IPS-11a (cell line): ENCODE data around the gene LRRC56.

ENCODE experiments used
- H3K4me3 ChIP-seq: one replicate; pipeline ENCODE4 v1.5.1; 2013; ENCODE audit warnings: low read depth, low read length, control low read depth

The LRRC56 gene

GRCh38 chr11:537622-538430, 499 bp downstream of the LRRC56 start:
- peak overlapping the region; percentile 14 for H3K4me3 ChIP-seq

GRCh38 chr11:538431-539051, 1.2 kb downstream of the LRRC56 start:
- H3K4me3 ChIP-seq = no peak overlapping the region

DNA sequence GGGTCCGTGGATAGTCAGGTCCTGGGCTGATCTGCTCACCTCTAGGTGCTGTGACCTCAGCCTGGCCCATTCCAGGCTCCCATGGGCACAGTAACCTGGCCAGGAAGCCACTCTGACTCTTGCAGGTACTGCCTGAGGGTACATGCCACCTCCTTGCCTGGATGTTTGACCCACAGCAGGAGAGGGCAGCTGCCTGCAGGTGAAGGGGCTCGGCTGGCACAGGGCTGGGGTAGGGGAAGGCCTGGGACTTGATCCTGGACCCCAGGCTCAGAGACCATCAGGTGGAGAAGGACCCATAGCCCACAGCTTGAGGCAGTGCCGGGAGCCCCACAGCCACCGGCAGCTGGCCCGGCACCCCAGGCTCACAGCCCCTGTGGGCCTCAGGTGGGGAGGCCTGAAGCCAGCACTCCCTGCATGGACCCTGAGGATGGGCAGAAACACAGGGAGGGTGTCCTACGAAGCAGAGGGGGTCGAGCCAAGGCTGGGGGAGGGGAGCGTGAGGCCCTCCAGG, 2.7 kb downstream of the LRRC56 start:
- H3K4me3 ChIP-seq = no peak overlapping the region

DNA sequence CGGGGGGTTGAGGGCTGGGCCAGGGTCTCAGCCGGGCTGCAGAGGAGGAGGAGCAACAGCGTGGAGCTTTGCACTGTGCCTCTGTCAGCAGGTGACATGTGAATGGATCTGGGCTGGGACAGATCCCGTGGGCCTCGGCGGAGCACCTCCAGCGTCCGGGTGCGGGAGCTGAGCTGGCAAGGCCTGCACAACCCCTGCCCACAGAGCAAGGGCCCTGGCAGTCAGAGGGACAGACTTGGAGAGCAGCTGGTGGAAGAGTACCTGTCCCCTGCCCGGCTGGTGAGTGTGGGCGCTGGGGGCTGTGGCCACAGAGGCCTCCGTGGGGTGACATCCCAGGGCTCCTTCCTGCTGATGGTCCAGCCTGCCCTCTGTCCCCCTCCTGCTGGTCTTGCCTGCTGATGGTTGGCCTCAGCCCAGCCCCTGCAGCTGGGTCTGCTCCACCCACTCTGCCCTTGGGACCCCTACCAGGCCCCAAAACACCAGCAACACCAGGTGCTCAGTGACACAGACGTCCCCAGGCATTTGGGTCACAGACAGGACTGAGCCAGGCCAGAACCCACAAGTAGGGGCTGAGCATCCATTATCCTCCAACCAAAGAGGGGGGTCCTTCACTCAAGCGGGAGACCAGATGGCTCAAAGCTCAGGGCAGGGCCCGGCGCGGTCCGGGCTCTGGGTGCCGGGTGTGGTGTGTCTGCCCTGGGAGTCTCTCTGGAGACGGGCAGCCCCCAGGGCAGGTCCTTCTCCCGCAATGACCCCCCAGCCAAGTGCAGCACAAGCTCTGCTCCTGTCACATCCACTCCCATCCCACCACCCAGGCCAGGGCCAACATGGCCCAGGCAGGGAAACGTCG, 3.5 kb downstream of the LRRC56 start:
- no peak overlapping the region for H3K4me3 ChIP-seq

GRCh38 chr11:541433-541885, 4.1 kb downstream of the LRRC56 start:
- H3K4me3 ChIP-seq = no peak overlapping the region

DNA sequence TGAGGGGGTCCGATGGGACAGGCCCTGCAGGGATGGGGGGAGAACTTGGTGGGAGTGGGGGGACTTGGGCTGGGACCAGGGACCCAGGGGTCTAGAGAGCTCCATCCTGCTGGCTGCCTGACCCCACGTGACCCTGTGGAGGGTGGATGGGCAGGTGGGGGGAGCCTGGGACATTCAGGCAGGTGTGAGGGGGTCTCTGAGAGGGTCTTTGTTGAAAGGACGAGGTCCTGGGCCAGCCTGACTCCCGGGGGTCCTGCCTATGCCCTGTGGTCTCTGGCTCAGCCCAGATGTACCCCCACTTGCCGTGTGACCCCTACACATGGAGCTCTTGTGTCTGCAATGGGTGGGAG, 7.5 kb downstream of the LRRC56 start:
- H3K4me3 ChIP-seq = no peak overlapping the region

DNA sequence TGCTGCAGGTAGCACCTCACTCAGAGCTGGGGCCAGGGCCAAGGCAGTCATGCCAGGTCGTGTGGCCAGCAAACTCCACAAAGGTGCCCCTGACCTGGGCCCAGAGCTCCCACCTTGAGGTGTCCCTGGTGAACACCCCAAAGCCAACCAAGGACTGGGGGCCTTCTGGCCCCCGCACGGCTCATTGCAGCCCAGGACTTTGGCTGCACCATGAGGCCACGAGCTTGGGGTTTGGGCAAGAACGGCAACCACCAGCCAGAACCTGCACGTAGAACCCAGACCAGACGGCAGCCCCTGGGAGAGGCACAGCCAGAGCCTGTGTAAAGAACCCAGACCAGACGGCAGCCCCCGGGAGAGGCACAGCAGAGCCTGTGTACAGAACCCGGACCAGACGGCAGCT, 7.8 kb downstream of the LRRC56 start:
- no peak overlapping the region for H3K4me3 ChIP-seq

- no peak overlapping the region for H3K4me3 ChIP-seq
These were observed 11.6 kb downstream of the LRRC56 start for GRCh38 chr11:548700-549603.

DNA sequence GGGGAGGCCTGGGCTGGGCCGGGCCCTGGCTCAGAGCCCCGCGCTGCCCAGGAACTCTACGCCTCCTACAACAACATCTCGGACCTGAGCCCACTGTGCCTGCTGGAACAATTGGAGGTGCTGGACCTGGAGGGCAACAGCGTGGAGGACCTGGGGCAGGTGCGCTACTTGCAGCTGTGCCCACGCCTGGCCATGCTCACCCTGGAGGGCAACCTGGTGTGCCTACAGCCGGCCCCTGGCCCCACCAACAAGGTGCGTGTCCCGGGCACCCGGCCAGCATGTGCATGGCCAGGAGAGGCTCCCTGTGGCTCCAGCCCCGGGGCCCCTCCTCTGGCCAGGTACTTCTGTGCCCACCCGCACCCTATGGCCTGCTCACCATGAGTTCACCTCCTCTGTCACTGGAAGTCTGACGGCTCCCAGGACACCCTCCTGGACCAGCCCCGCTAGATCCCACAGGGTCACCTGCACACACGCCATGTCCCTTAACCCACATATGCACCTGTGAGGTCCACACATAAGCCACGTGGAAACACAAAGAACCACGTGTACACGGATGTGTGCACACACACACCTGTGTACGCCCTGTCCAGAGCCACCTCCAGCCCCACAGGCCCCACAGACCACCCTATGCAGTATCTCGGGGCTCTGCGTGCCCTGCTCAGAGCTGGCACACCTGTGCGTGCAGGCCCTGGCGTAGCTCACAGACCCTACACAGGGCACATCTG, 12.9 kb downstream of the LRRC56 start:
- no peak overlapping the region for H3K4me3 ChIP-seq

GRCh38 chr11:550746-551085, 13.4 kb downstream of the LRRC56 start:
- no peak overlapping the region for H3K4me3 ChIP-seq

DNA sequence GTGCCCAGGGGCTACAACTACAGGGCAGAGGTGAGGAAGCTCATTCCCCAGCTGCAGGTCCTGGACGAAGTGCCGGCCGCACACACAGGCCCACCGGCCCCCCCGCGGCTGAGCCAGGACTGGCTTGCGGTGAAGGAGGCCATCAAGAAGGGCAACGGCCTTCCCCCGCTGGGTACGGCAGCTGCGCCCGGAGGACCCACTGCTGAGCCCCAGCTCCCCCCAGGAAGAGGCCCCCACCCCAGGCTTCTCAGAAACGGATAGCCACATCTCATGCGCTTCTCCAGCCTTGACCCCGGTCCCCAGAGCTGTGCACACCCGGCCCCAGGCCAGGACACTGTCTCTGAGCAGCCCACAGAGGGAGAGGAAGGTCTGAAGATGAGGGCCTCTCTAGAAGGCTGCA, 13.8 kb downstream of the LRRC56 start:
- no peak overlapping the region for H3K4me3 ChIP-seq

GRCh38 chr11:551596-551995, 14.3 kb downstream of the LRRC56 start:
- no peak overlapping the region for H3K4me3 ChIP-seq

GRCh38 chr11:553083-553987, 16.0 kb downstream of the LRRC56 start:
- H3K4me3 ChIP-seq = no peak overlapping the region

- H3K4me3 ChIP-seq = no peak overlapping the region
These were observed 16.6 kb downstream of the LRRC56 start for GRCh38 chr11:553988-554340.

- peak overlapping the region; percentile 20 for H3K4me3 ChIP-seq
These were observed 17.3 kb downstream of the LRRC56 start for GRCh38 chr11:554428-555226.

DNA sequence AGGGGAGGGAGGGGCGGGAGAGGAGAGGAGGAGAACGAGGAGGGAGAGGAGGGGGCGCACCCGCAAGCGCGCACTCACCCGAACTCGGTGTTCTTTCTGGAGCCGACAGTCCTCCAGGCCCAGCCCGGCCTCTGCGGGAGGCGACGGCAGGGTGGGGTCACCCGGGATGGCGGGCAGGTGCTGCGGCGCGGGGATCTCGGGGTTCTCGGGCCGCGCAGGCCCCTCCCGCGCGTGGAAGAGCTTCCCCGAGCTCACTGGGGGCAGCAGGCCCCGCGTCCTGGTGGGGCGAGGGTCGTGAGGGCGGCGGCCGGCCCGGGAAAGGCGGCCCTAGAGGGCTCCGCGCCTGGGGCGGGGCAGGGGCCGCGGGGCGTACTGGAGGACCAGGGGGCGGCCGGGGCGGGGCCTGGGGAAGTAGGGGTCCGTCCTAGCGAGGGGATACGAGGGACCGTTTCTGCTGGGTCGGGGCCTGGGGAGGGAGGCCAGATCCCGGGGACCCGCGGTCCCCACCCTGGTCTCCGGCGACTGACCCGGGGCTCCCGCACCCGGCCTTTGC, 18.0 kb downstream of the LRRC56 start:
- H3K4me3 ChIP-seq = peak overlapping the region; percentile 53

- H3K4me3 ChIP-seq = peak overlapping the region; percentile 53
These were observed 18.7 kb downstream of the LRRC56 start for GRCh38 chr11:555780-556661.
